Right renal cortex interstitium (tissue), 3 donors: ENCODE measurements around the gene PSMG4. TPM values are rescaled to one million over a fixed set of nuclear protein-coding genes. Genes with fewer than 3 reads are reported as not detected.

Experiments used
- DNase-seq, 3 donors: peaks; one replicate each; pipeline ENCODE4 v3.0.0-alpha.2; 2013; ENCODE audit warnings: low read depth in 3 of 3, low spot score in 2 of 3
- polyA plus RNA-seq, 3 donors: library from polyadenylated mRNA; unstranded; fragments of 120-200 nt; gene quantifications; one replicate each; pipeline ENCODE4 v1.2.1, GENCODE V29; 2013; ENCODE audit not compliant: insufficient read length in 3 of 3

Gene PSMG4
- polyA plus RNA-seq, 3 donors: 14.7 to 19.0 (median 16.3) TPM

DNA sequence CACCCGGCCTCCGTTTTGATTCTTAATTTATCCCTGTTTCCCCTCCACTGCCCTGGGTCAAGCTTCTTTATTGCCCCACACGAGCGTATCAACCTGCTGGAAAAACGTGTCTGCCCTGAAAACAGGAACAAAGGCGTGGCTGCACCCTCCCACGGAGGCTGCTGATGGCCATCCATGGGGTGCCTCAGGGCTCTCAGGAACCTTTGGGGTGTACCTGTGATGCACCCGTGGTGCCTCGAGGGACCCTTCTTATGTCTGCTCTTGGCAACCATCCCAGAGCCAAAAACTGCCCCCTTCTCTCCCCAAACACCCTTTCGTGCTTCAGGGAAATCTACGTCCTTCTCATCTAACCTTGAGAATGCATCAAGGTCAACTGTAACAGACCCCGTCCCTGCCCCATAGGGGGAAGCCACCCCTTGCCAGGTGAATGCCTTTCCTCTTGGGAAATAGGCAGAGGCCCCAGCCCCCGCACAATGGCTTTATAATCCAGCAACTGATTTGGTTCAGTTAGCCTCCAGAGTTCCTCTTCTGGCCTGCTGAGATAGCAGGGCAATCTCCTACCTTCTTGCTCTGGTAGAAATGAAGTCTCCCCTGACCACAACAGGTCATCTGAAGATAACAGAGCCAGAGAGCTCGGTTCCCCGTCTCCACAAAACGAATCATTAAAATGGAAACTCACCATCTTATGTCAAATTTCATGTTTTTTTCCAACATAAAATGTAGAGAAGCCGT lies 29.4 kb downstream of the PSMG4 start:
- DNase-seq: no peak

DNA sequence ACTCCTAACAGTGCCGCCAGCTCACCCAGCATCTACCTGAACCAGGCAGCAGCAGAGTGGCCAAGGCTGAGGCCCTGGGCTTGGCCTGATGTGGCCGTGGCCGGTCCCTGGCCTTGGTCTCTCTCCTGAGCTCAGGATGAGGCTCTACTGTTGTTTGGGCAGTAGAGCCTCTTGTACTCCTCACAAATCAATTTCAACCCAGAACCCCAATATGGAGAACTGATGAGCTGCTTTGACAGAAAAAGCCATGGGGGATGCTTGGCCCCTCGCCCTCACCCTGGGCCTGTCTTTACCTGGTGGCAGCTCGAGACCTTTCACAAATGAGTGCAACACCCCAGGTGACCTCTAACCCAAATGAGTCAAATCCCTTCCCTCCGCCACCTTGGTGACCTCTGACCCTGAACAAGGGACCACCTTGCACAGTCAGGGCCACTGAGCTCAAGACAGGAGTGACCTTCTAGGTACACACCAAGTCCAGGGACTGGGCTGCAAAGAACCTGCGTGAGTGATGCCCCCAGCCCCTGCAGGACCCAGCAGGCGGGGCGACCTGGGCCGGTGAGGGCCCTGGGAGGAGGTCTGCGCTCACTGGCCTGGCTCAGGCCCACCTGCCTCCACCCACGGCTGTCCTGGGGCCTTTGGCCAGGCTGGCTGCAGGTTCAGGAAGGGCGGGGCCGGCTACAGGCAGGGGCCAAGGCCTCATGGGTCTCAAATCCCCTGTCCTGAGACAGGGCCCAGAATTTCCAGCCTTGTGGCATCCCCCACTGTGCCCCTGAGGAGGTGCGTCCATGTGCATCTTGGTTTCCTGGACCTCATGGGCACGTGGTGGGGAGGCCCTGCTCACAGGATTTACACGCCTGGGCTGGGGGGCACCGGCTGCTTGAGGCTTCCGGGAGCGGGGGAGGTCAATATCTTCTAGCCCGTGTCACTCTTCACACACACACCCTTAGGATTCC lies 30.2 kb downstream of the PSMG4 start:
- no peak for DNase-seq

DNA sequence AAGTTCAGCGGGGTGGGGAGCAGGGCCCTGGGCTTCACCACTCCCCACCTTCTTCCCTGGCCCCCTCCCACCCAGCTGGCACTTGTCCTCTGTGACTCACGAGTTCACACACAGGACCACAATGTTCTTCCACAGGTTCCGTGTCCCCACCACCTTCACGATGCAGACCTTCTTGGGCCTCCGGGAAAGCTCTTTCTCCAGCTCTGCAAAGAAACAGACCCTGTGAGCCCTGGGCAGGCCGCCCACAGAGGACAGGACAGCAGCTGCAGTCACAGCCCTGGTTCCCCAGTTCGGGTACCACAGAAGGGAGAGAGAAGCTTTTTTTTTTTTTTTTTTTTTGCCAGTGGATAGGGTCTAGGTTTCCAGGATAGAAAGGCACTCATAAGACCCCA lies 30.9 kb downstream of the PSMG4 start:
- no peak for DNase-seq

DNA sequence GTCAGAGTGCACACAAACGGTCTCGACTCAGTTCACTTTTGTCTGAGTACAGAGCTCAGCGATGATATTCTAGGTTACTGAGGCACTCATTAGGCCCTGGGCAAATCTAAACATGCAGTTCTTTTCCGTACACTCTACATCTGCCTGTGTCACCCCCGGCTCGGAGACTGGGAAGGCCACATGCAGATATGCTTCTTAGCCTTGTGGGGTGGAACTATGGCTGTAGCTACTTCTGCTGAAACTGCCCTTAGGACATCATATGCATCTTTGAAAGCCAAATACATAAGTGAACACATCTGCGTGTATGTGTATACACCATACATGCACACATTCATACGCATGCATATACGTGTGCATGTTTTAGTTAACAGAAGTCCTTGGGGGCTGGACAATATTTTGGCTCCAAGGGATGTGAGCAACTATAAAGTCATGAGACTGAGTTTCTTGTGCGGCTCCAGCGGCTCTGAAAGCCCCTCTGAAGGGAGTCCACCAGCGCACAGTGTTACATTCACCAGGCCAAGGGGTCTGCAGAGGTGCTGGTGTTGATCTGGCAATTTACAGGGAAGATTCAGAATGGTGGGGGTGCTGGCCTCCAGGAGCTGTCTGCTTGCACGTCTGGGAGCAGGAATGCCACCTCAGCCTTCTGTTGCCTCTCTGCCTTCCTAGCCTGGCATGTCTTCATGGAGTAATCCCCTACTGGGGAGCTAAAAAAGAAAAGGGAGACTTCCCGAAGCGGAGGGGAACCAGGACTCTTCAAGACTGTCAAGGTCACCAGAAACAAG lies 31.6 kb downstream of the PSMG4 start:
- DNase-seq: no peak

DNA sequence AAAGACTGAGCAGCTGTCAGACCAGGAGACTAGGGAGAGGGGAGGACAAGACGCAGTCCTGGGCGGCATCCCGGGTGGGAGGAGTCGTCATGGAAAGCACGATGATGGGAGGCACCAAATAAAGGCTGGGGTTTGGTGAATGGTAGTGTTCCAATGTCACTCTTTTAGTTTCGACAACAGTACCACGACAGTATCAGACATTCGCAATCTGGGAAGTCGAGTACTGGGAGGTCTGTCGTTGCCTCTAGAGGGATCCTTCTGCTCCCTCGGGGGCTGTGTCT lies 32.1 kb downstream of the PSMG4 start:
- no peak for DNase-seq

DNA sequence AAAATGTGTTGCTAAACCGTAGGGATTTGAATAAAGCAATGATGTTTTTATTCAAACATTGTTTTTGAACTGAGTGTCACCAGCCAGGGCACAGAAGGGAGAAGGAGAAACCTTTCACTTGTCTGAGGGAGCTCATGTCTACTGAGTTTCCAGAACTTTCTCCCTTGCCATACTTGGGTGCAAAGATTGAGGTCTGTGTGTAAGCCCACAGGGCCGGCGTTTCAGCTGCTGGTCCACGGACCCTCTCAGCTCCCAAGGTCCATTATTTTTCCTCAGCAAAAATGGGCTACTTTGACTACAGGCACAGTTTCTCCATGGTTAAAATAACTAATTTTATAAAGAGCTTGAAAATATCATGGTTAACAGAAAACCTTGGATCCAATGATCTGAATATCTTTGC lies 32.6 kb downstream of the PSMG4 start:
- DNase-seq: no peak

DNA sequence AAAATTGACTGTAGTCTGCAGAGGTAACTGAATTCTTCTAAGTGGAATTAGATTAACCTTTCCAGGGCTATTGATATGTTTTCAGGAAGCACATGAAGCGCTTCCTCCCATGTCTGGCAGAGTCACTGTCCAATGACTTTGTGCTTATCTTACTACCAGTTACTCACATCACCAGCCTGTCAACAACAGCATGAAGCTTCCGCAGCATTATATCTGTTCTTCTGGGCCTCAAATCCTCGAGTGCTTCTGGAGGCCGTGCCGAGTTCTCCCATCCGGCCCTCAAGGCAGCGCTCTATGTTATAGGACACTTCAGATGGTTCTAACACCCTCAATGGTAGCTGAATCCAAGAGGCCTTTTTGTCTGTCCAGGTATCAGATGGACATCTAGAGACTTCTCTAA lies 33.2 kb downstream of the PSMG4 start:
- DNase-seq: no peak

DNA sequence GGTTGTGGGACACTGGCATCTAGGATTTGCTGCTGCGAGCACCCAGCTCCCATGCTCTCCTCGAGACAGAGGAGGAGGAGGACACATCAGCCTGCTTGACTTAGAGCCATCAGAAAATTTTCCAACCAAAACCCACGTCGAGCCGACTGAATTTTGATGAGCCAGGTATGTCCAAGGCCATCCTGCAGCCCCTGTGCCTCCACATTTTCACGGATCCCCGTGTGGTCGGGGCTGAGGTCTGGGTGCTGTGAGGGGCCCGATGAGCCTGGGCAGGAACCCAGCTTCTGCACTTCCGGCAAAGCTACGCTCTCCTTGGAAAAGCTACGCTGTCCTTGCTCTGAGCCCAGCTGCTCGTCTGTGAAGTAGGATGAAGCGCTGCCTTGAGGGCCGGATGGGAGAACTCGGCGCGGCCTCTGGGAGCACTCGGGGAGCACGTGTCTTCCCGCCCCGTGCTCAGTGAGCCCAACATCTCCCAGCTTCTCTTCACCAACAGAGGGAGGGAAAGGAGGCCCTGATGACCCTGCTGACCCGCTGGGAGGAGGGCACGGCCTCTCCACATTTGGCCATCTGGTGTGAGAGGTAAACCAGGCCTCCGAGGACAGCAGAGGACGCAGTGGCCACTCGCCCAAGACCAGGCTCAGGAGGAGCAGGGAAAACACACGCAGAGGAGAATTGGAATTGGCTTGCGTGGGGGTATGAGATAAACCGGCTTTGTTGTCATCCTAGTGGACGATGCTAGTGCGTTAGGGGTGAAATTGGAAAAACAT lies 33.9 kb downstream of the PSMG4 start:
- DNase-seq: no peak

DNA sequence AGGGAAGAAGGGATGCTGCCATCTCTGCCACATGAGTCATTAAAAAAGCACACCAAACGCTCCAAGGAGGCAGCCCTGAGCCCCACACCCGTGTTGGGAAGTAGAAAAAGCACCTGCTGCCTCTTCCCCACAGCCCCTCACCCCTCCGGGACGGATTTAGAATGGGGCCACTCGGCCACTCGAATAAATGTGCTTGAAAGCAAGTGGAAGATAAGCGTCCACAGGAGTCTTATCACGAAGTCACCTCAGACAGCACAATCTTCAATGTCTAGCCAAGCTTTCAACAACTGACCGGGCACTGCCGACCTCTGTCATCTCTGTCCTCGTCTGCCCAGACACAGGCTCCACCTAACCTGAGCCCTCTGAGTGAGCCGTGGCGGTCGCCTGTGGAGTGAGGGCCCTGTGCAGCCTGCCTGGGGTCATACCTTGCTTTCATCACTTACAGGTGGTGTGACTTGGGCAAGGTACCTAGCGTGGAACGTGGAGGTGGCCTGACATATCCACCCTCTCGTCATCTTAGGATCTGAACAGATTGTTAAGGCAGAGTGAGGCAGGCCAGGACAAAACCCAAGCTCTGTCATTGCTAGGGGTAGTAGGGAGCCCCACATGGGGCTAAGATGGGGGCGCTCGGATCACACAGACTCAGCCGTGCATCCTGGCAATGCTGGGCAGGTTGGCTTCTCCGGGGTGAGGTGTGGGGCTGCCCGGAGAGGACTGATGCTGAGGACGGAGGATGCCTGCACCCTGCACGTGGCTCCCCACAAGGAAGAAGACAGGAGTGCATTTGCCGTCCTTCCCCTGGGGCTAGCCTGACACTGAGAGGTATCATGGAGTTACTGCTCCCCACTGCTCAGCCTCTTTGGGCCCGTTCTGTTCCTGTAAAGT lies 34.8 kb downstream of the PSMG4 start:
- no peak for DNase-seq

DNA sequence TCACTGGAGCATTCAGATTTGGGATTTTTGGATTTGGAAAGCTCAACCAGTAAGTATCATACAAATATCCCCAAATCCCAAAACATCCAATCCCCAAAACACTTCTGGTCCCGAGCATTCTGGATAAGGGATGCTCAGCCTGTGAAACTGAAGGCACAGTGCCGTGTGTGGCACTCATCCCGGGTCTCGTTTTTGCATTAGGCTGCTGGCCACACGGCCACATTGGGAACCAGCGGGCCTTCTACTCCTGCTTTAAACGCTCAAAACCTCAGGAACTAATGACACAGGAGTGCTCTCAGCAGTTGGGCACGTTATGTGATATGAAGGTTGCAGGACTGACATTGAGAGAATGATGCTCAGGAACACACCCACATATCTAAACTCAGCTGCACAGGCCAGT lies 35.6 kb downstream of the PSMG4 start:
- no peak for DNase-seq

DNA sequence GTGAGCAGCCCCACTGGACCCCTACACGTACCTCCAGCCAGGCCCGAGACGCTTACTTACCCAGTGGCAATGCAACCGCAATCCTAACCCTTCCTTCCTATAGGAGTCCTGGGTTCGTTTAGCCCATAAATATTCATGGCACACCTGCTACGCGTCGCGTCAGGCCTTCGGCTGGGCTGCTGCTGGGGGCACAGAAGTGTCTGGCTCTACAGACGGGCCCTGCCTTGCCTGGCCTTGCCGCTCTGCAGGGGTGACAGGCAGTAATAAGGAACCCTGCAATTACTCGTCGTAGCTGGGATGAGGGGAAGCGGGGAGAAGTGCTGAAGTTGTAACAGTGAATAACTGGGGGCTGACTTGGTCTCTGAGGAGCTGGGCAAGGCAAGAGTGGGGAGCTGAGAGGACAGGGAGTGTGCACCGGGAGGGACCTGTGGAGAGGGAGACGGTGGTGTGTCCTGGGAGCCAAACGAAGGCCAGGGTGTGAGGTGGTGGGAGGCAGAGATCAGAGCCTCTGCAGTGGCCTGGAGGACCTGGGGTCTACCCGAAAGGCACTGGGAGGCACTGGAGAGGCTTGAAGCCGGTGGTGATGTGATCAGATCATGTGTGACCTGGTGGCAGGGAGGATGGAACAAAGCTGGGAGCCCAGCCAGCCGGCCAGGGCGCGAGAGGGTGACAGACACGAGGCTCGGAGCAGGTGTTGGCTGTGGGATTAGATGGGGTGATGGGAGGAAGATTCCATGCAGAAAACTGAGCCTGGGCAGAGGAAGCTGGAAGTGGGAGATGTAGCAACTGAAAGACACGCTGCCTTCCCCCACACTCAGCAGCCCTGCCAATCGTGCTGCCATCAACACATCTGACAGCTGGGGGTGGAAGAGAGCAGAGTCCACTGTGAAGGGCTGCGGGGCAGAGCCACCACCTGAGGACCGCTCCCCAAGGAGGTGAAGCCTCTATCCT lies 36.4 kb downstream of the PSMG4 start:
- DNase-seq: no peak

DNA sequence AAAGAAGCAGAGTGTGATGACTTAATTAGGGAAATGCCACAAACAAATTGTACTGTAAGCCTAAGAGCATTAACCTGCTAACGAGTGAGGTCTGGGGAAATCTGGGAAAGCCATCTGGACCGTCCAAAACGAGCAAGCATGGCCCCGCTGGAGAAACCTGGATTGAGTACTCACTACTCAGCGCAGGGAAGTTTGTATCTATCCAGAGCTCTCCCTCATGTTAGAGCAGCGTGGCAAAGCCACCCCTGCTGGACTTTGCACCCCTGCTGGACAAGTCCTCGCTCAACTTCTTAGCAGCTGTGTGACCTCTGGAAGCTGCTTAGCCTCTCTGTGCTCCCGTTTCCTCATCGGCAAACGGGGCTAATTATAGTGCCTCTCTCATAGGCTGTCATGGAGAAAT lies 37.3 kb downstream of the PSMG4 start:
- DNase-seq: no peak

DNA sequence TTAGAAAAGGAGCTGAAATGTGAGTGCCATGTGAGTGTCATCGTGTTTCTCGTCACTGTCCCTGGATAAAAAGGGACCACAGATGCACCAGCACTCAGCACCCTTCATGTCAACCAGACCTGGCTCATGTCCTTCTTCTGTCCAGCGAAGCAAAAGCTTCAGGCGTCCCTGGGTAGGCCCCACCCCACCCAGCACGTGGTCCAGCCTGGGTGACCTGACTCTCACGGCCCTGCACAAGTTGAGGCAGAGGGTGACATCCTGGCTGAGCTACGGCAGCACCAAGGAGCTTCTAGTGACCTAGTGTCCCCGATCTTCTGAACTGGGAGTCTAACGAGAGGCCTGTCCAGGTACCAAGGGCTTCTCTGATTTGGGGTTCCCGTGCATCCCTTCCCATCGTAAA lies 37.8 kb downstream of the PSMG4 start:
- DNase-seq: no peak

DNA sequence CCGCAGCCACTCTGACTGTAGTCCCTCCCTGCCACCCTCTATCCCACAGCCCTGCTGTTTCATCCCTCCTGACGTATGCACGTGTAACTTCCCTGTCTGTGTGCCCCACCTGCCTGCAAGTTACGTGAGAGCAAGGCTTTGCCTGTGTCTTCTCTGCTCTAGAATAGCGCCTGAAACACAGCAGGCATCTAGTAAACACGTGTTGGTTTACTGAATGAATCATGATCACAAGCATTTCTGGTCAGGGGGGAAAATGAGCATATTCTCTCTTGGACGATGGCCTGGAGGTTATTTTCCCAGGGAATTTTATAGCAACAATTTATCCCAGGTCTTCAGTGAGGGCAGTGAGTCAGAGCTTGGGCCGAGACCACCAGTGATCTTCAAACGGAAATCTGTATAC lies 38.3 kb downstream of the PSMG4 start:
- no peak for DNase-seq

DNA sequence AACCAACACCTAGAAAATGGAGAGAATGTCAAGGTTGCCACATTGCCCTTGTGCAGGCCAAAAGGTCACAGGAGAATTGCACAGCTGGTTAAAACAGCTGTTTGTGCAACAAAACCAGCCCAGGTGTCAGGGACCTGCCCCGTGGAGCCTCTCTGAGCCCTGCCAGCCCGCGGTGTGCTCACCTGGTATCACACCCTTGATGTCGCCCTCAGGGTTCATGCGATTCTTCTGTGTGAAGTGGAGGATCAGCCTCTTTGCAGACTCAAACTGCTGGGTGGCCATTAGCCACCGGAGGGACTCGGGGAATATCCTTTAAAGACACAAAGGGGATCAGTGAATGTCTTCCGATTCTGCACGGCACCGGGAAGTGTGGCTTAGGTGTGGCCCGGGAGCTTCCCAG lies 39.2 kb downstream of the PSMG4 start:
- DNase-seq: no peak

DNA sequence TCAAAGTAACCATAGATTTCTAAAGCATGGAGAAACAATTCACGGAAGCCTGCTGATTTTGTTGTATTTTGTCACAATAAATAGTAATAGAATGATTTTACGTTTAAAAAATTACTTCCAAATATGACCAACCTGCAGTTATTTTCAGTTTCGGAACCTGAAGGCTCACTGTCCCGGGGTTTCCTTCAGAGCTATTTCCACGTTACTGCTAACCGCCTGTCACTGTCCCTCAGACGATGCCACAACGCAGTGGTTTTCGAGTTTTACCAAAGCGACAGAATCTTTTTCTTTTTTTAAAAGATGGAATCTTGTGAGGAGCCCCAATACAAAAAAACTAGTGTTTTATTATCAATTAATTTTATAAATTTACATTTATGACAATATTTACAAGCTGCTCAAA lies 40.5 kb downstream of the PSMG4 start:
- no peak for DNase-seq

DNA sequence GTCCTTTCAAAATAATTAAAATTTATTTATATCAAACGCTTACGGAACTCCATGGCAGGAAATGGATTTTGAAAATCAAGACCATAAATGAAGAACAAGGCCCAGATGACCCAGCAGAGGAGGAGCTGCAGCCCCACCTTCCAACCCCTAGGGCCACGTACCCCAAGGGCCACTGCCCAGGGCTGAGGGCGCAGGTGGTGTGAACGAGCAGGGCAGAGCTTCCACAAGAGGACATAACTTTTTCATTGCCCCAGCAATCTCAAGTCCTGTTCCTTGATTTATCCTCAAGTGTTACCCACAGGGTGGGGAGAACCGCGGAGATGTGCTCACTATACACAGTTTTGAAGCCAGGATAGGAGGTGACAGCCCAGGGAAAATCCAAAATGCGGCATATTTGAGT lies 42.8 kb downstream of the PSMG4 start:
- DNase-seq: no peak

DNA sequence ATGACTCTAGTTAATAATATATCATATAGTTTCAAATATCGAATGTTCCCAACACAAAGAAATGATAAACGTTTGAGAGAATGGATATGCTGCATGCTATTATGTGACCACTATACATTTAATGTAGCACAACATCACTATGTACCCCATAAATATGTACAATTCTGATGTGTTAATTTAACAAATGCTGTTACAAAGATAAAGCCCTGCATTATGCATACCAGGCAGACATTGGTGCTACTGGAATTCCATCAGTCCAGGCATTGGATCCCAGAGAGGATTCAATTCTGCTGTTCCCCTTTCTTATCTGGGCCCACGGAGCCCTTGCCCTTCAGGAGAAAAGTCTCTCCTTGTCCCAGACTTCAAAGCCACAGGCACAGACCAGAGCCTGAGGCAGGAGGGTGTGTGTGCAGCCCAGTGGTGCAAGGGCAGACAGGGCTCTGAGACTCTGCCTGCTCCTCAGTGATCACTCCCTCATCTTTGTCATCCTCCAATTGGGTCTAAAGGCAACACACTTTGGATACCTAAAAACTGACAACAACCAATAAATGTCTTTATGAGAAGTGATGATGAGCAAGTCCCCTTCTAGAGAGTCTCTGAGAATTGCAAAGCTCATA lies 45.2 kb downstream of the PSMG4 start:
- no peak for DNase-seq
